HuH-7.5 (cell line): Measurements from ENCODE around the gene BRAF.
"Not testable (repeated sequence)": the region's sequence is repeated elsewhere in the genome, so short reads cannot be mapped to it uniquely, and the experiment has no call there.

ENCODE experiments used
- DNase-seq: peaks from one replicate; pipeline ENCODE4 v3.0.0; 2011; ENCODE audit warnings: low spot score

BRAF gene

GRCh38 chr7:140924821-140925421 lies at the start of gene BRAF:
BRAF (minus strand) TSS chr7:140924929; CDS start chr7:140924703, 226 bp downstream.
- peak; percentile 50 for DNase-seq

GRCh38 chr7:140972876-140973829 lies 48.4 kb upstream of the BRAF start:
- DNase-seq: no peak

GRCh38 chr7:140972344-140972743 lies 47.6 kb upstream of the BRAF start:
- DNase-seq: no peak

GRCh38 chr7:140967438-140967837 lies 42.7 kb upstream of the BRAF start:
- no peak for DNase-seq

- DNase-seq: no peak
Measured at GRCh38 chr7:140966561-140967233, 42.0 kb upstream of the BRAF start.

- no peak for DNase-seq
Measured at GRCh38 chr7:140961117-140961516, 36.4 kb upstream of the BRAF start.

GRCh38 chr7:140956997-140957396 lies 32.3 kb upstream of the BRAF start:
- not testable (repeated sequence) for DNase-seq

- DNase-seq: no peak
Measured at GRCh38 chr7:140945940-140946339, 21.2 kb upstream of the BRAF start.

GRCh38 chr7:140942242-140942641 lies 17.5 kb upstream of the BRAF start:
- DNase-seq: not testable (repeated sequence)

- DNase-seq: no peak
Measured at GRCh38 chr7:140940898-140941297, 16.2 kb upstream of the BRAF start.

GRCh38 chr7:140937702-140938264 lies 13.1 kb upstream of the BRAF start:
- DNase-seq: no peak

GRCh38 chr7:140928491-140929309 lies 4.0 kb upstream of the BRAF start:
- DNase-seq: no peak

GRCh38 chr7:140927945-140928344 lies 3.2 kb upstream of the BRAF start:
- not testable (repeated sequence) for DNase-seq

GRCh38 chr7:140927351-140927750 lies 2.6 kb upstream of the BRAF start:
- no peak for DNase-seq

GRCh38 chr7:140926021-140926817 lies 1.5 kb upstream of the BRAF start:
- DNase-seq: no peak

GRCh38 chr7:140924019-140924820 lies 509 bp downstream of the BRAF start:
- peak; percentile 54 for DNase-seq

- DNase-seq: peak; percentile 15
Measured at GRCh38 chr7:140923358-140924006, 1.2 kb downstream of the BRAF start.

- no peak for DNase-seq
Measured at GRCh38 chr7:140922741-140923345, 1.9 kb downstream of the BRAF start.

GRCh38 chr7:140920745-140921144 lies 4.0 kb downstream of the BRAF start:
- DNase-seq: no peak
